ENCODE results near the gene NHERF1. TPM values are rescaled to one million over a fixed set of nuclear protein-coding genes. Genes with fewer than 3 reads are reported as not detected.
A peak's percentile ranks its signal among the peaks of the same experiment; 100 is the strongest.

NHERF1 gene
- total RNA-seq, 2 experiments from 2014 or later, result 136 TPM

GRCh38 chr17:74816905-74817620 is 68.6 kb downstream of the NHERF1 start:
- no peak for DNase-seq
- H3K9me3 Mint-ChIP-seq, result no peaks in the 10 kb centered on the region
- intact Hi-C loops (cut with micrococcal nuclease), result no loop called here
- H3K4me1 Mint-ChIP-seq (ENCODE audit: low read depth), result no peaks in the 10 kb centered on the region
- POLR2A ChIA-PET, result no interaction called here
- peaks cover 13% of the 10 kb centered on the region for H3K36me3 Mint-ChIP-seq
- H3K27ac Mint-ChIP-seq, result no peak overlapping the region
- CTCF ChIA-PET, result interaction anchor here (0.6 kb wide), 1 partner anchor 25 kb away, joined by 4 read pairs; no protein-coding TSS in a partner anchor
- no peaks in the 10 kb centered on the region for H3K27me3 Mint-ChIP-seq
- H3K4me3 Mint-ChIP-seq, result no peak overlapping the region

GRCh38 chr17:74818291-74818938 is 70.0 kb downstream of the NHERF1 start:
- H3K27ac Mint-ChIP-seq, result no peak overlapping the region
- no peak overlapping the region for H3K4me3 Mint-ChIP-seq
- H3K9me3 Mint-ChIP-seq, result no peaks in the 10 kb centered on the region
- intact Hi-C loops (cut with micrococcal nuclease), result no loop called here
- H3K4me1 Mint-ChIP-seq (ENCODE audit: low read depth), result no peaks in the 10 kb centered on the region
- no peak for DNase-seq
- no peaks in the 10 kb centered on the region for H3K27me3 Mint-ChIP-seq
- CTCF ChIA-PET, result interaction anchor here (0.6 kb wide), 1 partner anchor 208 kb away, joined by 4 read pairs; no protein-coding TSS in a partner anchor
- POLR2A ChIA-PET, result no interaction called here
- peaks cover 15% of the 10 kb centered on the region for H3K36me3 Mint-ChIP-seq

Small RNA genes within 50 kb of the gene (microRNA-seq; reads per million reads assigned to microRNA genes)
- gene MIR3615 (ENCODE audit: borderline microRNAs expressed, borderline number of aligned reads, borderline replicate concordance), result 158 reads per million, percentile 71 among the genes with 10 or more reads in this experiment

Other genes starting within 250 kb of the NHERF1 start
- gene CD300LB, start 217.2 kb upstream of the NHERF1 start, total RNA-seq, result not detected
- under 1 TPM in 1 of 2 experiments, not detected in 1; 0.14 TPM for gene CD300C, start 202.5 kb upstream of the NHERF1 start, total RNA-seq
- not detected for gene CD300H, start 181.1 kb upstream of the NHERF1 start, total RNA-seq
- not detected for gene CD300LD, start 156.3 kb upstream of the NHERF1 start, total RNA-seq
- gene CD300E, start 124.9 kb upstream of the NHERF1 start, total RNA-seq, result not detected
- not detected for gene CD300LF, start 35.7 kb upstream of the NHERF1 start, total RNA-seq
- 1 to 10 TPM; 6.5 to 7.0 TPM for gene RAB37, start 11.4 kb upstream of the NHERF1 start, total RNA-seq
- 10 to 100 TPM; 42.9 to 46.9 TPM for gene NAT9, start 27.7 kb downstream of the NHERF1 start, total RNA-seq
- not detected for gene GRIN2C, start 111.3 kb downstream of the NHERF1 start, total RNA-seq
- 10 to 100 TPM; 18.1 to 18.4 TPM for gene FDXR, start 124.4 kb downstream of the NHERF1 start, total RNA-seq
- not detected for gene FADS6, start 145.0 kb downstream of the NHERF1 start, total RNA-seq
- not detected for gene USH1G, start 174.6 kb downstream of the NHERF1 start, total RNA-seq
- gene OTOP2, start 175.6 kb downstream of the NHERF1 start, total RNA-seq, result not detected
- not detected for gene OTOP3, start 187.3 kb downstream of the NHERF1 start, total RNA-seq
- gene HID1, start 224.1 kb downstream of the NHERF1 start, total RNA-seq, result 1 to 10 TPM; 2.3 to 2.6 TPM
- gene CDR2L, start 239.0 kb downstream of the NHERF1 start, total RNA-seq, result 1 to 10 TPM; 1.1 to 1.3 TPM